G401 (cell line): ENCODE measurements around the gene TTC21A. TPM values are rescaled to one million over a fixed set of nuclear protein-coding genes. Genes with fewer than 3 reads are reported as not detected.

ENCODE experiments used
- DNase-seq: peaks from one replicate; pipeline ENCODE4 v3.0.0-alpha.2; 2015; ENCODE audit warnings: low spot score
- in situ Hi-C: cut with HindIII; loops from 2 replicates; pipeline ENCODE4 v1.10.0; 2016; ENCODE audit warnings: low sequenced_read_pairs, mixed read lengths
- total RNA-seq: library from RNA; depleted of rRNA; stranded (reverse); fragments of >200 nt; shearing (Covaris generic); gene quantifications from 2 replicates; pipeline ENCODE4 v1.2.3, GENCODE V29; 2014; rRNA removed

The TTC21A gene
- total RNA-seq, 1 experiment from 2014 or later: 1.2 TPM

GRCh38 chr3:39184081-39184967, 76.8 kb downstream of the TTC21A start:
- in situ Hi-C loops: no loop called here
- DNase-seq: no peak

GRCh38 chr3:39184968-39185285, 77.4 kb downstream of the TTC21A start:
- in situ Hi-C loops: no loop called here

GRCh38 chr3:39185326-39185958, 78.0 kb downstream of the TTC21A start:
- DNase-seq: no peak
- in situ Hi-C loops: no loop called here

More at GRCh38 chr3:39184968-39185285, 77.4 kb downstream of the TTC21A start:
- no peak for DNase-seq

- no peak for DNase-seq
- in situ Hi-C loops: no loop called here
Measured at GRCh38 chr3:39185959-39186691, 78.6 kb downstream of the TTC21A start.

- in situ Hi-C loops: no loop called here
- DNase-seq: no peak
Measured at GRCh38 chr3:39186692-39187151, 79.2 kb downstream of the TTC21A start.

- no peak for DNase-seq
- in situ Hi-C loops: no loop called here
Measured at GRCh38 chr3:39187372-39188155, 80.1 kb downstream of the TTC21A start.

Other genes with a start within 250 kb of the TTC21A start
- gene SCN11A, start 55.7 kb upstream of the TTC21A start, total RNA-seq: not detected in 2 replicates
- gene WDR48, start 55.7 kb upstream of the TTC21A start, total RNA-seq: 21.2 and 27.1 TPM in 2 replicates
- 28.2 and 37.3 TPM in 2 replicates for gene GORASP1, start 53 bp upstream of the TTC21A start, total RNA-seq
- 21.5 and 29.1 TPM in 2 replicates for gene CSRNP1, start 45.9 kb downstream of the TTC21A start, total RNA-seq
- gene XIRP1, start 84.9 kb downstream of the TTC21A start, total RNA-seq: not detected in 2 replicates
- gene CX3CR1, start 172.4 kb downstream of the TTC21A start, total RNA-seq: not detected in 2 replicates
- gene CCR8, start 222.0 kb downstream of the TTC21A start, total RNA-seq: not detected in 2 replicates